Measurements from ENCODE around the gene EDIL3. TPM values are rescaled to one million over a fixed set of nuclear protein-coding genes. Genes with fewer than 3 reads are reported as not detected.

The EDIL3 gene
- total and polyA plus RNA-seq, 2 donors (not counting 3 experiments of a cell fraction or from before 2014, with no cell fraction given) = 9.1 to 28.8 TPM

- no peak for TF ChIP-seq POLR2AphosphoS5 (IDR thresholded peaks at IDR 0.05; ENCODE audit: insufficient read depth, low read depth, low read length)
- TF ChIP-seq JUN (IDR thresholded peaks at IDR 0.05; ENCODE audit: borderline replicate concordance, insufficient read depth, insufficient read length, low read depth) = no peak
- no peak for TF ChIP-seq GATA2 (IDR thresholded peaks at IDR 0.05; ENCODE audit: insufficient read depth, insufficient read length, low read depth, low read length)
- no peak for TF ChIP-seq FOS (IDR thresholded peaks at IDR 0.05; ENCODE audit: borderline replicate concordance, insufficient read depth, low read length)
- TF ChIP-seq, protein P1, sequence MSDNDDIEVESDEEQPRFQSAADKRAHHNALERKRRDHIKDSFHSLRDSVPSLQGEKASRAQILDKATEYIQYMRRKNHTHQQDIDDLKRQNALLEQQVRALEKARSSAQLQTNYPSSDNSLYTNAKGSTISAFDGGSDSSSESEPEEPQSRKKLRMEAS (IDR thresholded peaks at IDR 0.05; ENCODE audit: insufficient read depth, insufficient read length) = no peak
- TF ChIP-seq CTCF (IDR thresholded peaks at IDR 0.05; ENCODE audit: extremely low read depth in 1 of 2, insufficient read depth in 1 of 2, low read depth in 1 of 2, low read length in 2 of 2) = no peak
- no peak for TF ChIP-seq POLR2A (IDR thresholded peaks at IDR 0.05; ENCODE audit: low read depth, low read length)
- TF ChIP-seq EZH2 (IDR thresholded peaks at IDR 0.05; ENCODE audit: borderline replicate concordance, low read depth, low read length, severe bottlenecking) = no peak
- TF ChIP-seq MYC (IDR thresholded peaks at IDR 0.05; ENCODE audit: low read depth, low read length) = no peak
- Histone ChIP-seq H3K4me3 (replicated peaks in 1 of 3; ENCODE audit: insufficient read depth in 1 of 3, low read depth in 1 of 3, low read length in 3 of 3) (no peak overlapping the region), H2AFZ (ENCODE audit: low read depth, low read length) (no peak overlapping the region), H3K4me1 (ENCODE audit: control insufficient read depth, extremely low read depth, insufficient read depth, low read length) (peaks cover 11% of the 10 kb centered on the region), H3K9me1 (replicated peaks; ENCODE audit: control insufficient read depth, extremely low read depth, insufficient read depth, low read length) (no peaks in the 10 kb centered on the region), H3K4me2 (ENCODE audit: insufficient read depth, low read length) (no peak overlapping the region), H3K9ac (replicated peaks; ENCODE audit: extremely low read depth, insufficient read depth, low read length) (no peak overlapping the region), H3K36me3 (ENCODE audit: control insufficient read depth in 2 of 2, extremely low read depth in 1 of 2, insufficient read depth in 2 of 2, low read length in 2 of 2) (no peaks in the 10 kb centered on the region), H4K20me1 (replicated peaks; ENCODE audit: control insufficient read depth, extremely low read depth, insufficient read depth, low read length) (no peaks in the 10 kb centered on the region), H3K79me2 (ENCODE audit: control insufficient read depth, insufficient read depth, low read length) (no peaks in the 10 kb centered on the region), H3K9me3 (replicated peaks; ENCODE audit: control insufficient read depth, insufficient read depth, low read length) (no peaks in the 10 kb centered on the region), H3K27ac (ENCODE audit: insufficient read depth, low read depth, low read length) (no peak overlapping the region), H3K27me3 (ENCODE audit: control insufficient read depth in 2 of 2, insufficient read depth in 2 of 2, low read length in 2 of 2) (no peaks in the 10 kb centered on the region)
- BruUV-seq (replicated peaks) = no TSS peak
- DNase-seq (ENCODE audit: low read depth, low spot score) = no peak
- no peak for FAIRE-seq
- dilution Hi-C loops (cut with MboI; ENCODE audit: extremely low pct_ligation_motif_present, low sequenced_read_pairs) = no loop called here
- CTCF ChIA-PET = interaction anchor here (0.9 to 3.1 kb wide), 7 partner anchors 8 to 450 kb away, joined by 3 to 21 read pairs (median 6); no protein-coding TSS in a partner anchor
- intact Hi-C loops (cut with micrococcal nuclease) = no loop called here
- POLR2A ChIA-PET = no interaction called here
Measured at GRCh38 chr5:84378420-84378819, 6.3 kb downstream of the EDIL3 start.
